Endothelial cell (in vitro differentiated cells): ENCODE results near the gene SLC1A7. TPM values are rescaled to one million over a fixed set of nuclear protein-coding genes. Genes with fewer than 3 reads are reported as not detected.

Experiments used
- DNase-seq: peaks from one replicate; pipeline ENCODE4 v3.0.0; 2021; ENCODE audit warnings: low spot score
- H3K27ac Mint-ChIP-seq: one replicate; pipeline ENCODE4 v1.8.0; 2021; ENCODE audit warnings: mixed read lengths, inconsistent platforms; ENCODE audit not compliant: unreplicated experiment
- H3K27me3 Mint-ChIP-seq: one replicate; pipeline ENCODE4 v1.8.0; 2021; ENCODE audit warnings: mild to moderate bottlenecking, moderate library complexity, mixed read lengths, inconsistent platforms; ENCODE audit not compliant: unreplicated experiment
- H3K36me3 Mint-ChIP-seq: one replicate; pipeline ENCODE4 v1.8.0; 2021; ENCODE audit warnings: mild to moderate bottlenecking, low read depth, mixed read lengths, inconsistent platforms; ENCODE audit not compliant: unreplicated experiment
- H3K4me1 Mint-ChIP-seq: one replicate; pipeline ENCODE4 v1.8.0; 2021; ENCODE audit warnings: mild to moderate bottlenecking, mixed read lengths, inconsistent platforms; ENCODE audit not compliant: unreplicated experiment
- H3K4me3 Mint-ChIP-seq: one replicate; pipeline ENCODE4 v1.8.0; 2021; ENCODE audit warnings: mild to moderate bottlenecking, mixed read lengths, inconsistent platforms; ENCODE audit not compliant: unreplicated experiment
- H3K9me3 Mint-ChIP-seq: one replicate; pipeline ENCODE4 v1.8.0; 2021; ENCODE audit warnings: mixed read lengths, inconsistent platforms; ENCODE audit not compliant: unreplicated experiment
- total RNA-seq: library from RNA; stranded (reverse); fragmentation: NEBNext Ultra II Directional; extraction: Animal tissue kit (Norgen Biotek cat#: 25700); gene quantifications from one replicate; pipeline ENCODE4 v1.2.1, GENCODE V29; 2021; ENCODE audit not compliant: unreplicated experiment
- TF ChIP-seq, protein P1 (sequence below): fragments of 200-600 bp; sonication (generic); IDR thresholded peaks from one replicate; pipeline ENCODE4 v1.5.0; 2021; ENCODE audit warnings: antibody characterized with exemption; ENCODE audit not compliant: unreplicated experiment

SLC1A7 gene
- total RNA-seq, 1 donor from 2014 or later = not detected

DNA sequence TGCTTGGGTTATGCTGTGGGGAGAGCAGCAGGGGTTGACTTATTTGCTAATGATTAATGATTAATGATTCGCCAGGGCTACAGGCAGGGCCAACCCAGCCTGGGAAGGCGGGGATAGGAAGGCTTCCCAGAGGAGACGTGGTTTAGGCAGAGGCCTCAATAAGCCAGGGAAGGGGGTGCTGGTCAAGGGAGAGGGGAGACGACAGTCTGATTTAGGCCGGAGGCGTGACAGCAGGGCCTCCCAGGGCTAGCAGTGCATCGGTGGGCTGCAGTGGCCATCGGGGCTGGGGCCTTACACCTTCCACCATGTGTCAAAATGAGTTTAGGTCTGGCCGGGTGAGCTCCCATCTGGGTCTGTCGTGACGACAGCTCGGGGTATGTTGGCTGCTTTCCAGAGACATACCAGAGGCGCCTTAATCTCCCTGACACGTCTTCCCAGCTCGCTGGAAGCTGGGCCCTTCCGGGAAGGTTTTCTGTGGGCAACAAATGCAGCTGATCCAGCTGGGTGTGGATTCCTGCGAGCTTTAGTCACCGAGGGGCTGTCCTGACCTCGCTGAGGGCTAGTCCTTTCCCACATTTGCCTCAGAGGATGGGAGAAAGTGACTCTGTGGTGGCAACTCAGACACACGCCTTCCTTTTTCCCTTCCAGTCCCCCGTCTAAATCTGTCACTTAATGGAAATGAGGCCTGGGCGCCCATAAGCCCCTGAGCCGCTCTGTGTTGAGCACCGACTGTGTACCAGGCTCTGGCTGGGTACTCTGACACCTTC is 3.7 kb upstream of the SLC1A7 start:
- DNase-seq = no peak
- H3K9me3 Mint-ChIP-seq = no peaks in the 10 kb centered on the region
- TF ChIP-seq, protein P1, sequence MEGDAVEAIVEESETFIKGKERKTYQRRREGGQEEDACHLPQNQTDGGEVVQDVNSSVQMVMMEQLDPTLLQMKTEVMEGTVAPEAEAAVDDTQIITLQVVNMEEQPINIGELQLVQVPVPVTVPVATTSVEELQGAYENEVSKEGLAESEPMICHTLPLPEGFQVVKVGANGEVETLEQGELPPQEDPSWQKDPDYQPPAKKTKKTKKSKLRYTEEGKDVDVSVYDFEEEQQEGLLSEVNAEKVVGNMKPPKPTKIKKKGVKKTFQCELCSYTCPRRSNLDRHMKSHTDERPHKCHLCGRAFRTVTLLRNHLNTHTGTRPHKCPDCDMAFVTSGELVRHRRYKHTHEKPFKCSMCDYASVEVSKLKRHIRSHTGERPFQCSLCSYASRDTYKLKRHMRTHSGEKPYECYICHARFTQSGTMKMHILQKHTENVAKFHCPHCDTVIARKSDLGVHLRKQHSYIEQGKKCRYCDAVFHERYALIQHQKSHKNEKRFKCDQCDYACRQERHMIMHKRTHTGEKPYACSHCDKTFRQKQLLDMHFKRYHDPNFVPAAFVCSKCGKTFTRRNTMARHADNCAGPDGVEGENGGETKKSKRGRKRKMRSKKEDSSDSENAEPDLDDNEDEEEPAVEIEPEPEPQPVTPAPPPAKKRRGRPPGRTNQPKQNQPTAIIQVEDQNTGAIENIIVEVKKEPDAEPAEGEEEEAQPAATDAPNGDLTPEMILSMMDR = no peak

DNA sequence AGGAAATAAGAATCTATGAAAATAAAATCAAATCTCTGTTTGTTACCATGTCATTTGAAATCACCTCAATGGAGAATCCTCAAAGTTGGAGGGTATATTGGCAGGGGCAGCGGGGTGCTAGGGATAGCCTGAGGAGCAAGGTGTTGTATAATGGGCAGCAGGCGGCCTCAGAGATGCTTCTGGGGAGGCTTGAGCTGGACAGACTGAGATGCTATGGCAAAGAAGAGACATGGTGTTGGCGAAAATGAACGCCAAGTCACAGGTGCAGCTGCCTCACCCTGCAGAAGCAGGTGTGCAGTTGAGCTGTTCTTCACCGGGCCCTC is 3.1 kb upstream of the SLC1A7 start:
- TF ChIP-seq, protein P1 = no peak
- peaks cover 14% of the 10 kb centered on the region for H3K4me1 Mint-ChIP-seq
- H3K36me3 Mint-ChIP-seq = no peaks in the 10 kb centered on the region
- peaks cover 12% of the 10 kb centered on the region for H3K27me3 Mint-ChIP-seq
- no peak overlapping the region for H3K4me3 Mint-ChIP-seq
- no peaks in the 10 kb centered on the region for H3K9me3 Mint-ChIP-seq
- DNase-seq = no peak
- no peak overlapping the region for H3K27ac Mint-ChIP-seq

More for the DNA sequence above, 3.7 kb upstream of the SLC1A7 start:
- no peaks in the 10 kb centered on the region for H3K36me3 Mint-ChIP-seq
- no peak overlapping the region for H3K4me3 Mint-ChIP-seq
- H3K27me3 Mint-ChIP-seq = peaks cover 10% of the 10 kb centered on the region
- H3K27ac Mint-ChIP-seq = no peak overlapping the region
- H3K4me1 Mint-ChIP-seq = peaks cover 11% of the 10 kb centered on the region

DNA sequence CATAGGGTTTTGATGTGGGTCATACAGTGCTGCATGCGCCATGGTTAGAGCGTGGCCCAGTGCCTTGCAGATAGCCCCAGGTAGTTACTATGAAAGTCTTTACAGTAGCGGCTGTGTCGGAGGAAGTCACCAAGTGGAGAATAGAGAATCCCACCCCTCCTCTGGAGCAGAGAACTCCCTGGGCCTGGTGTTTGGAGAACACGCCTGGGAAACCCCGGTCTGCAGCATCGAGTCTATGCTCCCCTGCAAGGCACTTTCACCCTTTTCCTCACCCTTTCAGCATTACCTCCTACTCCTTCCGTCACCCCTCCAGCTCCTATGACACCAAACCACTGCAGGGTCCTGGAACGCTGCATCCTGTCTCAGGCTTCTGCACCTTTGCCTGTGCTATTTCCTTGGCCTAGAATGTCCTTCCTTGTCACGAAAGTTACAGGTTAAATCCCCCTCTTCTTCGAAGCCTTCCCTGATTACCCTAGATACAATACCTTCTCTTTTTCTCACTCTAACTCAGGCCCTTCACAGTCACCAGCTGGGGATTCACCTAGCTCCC is 2.7 kb upstream of the SLC1A7 start:
- peaks cover 12% of the 10 kb centered on the region for H3K27me3 Mint-ChIP-seq
- no peak overlapping the region for H3K27ac Mint-ChIP-seq
- H3K9me3 Mint-ChIP-seq = no peaks in the 10 kb centered on the region
- H3K4me1 Mint-ChIP-seq = peaks cover 18% of the 10 kb centered on the region
- no peaks in the 10 kb centered on the region for H3K36me3 Mint-ChIP-seq
- H3K4me3 Mint-ChIP-seq = no peak overlapping the region
- TF ChIP-seq, protein P1 = no peak
- no peak for DNase-seq

DNA sequence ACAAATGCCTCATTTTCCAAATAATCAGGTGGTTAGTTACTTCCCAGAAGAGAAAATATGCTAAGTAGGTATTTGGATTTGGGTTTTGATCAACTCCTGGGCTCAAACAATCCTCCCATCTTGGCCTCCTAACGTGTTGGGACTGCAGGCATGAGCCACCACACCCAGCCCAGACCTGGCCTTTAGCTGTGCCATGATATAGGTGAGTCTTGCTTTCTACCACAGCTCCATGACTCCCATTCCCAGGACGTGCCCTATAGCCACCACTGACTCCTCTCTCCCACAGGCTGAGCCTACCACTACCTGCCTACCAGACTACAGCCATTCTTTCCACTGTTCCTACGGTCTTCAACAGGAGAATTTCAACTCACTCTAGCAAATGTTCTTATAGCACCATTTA is 1.8 kb upstream of the SLC1A7 start:
- Mint-ChIP-seq H3K27ac (no peak overlapping the region), H3K4me3 (no peak overlapping the region), H3K4me1 (peaks cover 20% of the 10 kb centered on the region), H3K9me3 (no peaks in the 10 kb centered on the region), H3K27me3 (peaks cover 12% of the 10 kb centered on the region), H3K36me3 (no peaks in the 10 kb centered on the region)
- no peak for DNase-seq
- TF ChIP-seq, protein P1 = no peak

DNA sequence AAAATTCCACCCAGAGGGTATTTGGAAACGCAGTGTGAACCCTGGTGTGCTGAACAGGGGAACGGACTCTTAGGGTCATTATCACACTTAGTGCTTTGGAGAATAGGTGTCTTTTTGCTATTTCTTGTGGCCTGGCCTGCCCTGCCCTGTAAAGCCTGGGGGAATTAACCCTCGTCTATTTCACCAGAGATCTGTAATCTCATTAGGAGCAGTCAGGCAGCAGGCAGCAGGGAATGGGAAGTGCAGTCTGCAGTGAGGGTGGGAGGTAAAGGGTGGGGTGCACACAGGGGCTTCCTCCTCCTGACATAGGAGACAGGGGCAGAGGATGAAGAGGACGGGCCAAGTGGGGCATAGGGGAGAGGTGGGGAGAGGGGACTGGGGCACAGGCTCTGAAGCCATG is 1.1 kb upstream of the SLC1A7 start:
- H3K4me1 Mint-ChIP-seq = peaks cover 20% of the 10 kb centered on the region
- no peak for DNase-seq
- no peaks in the 10 kb centered on the region for H3K9me3 Mint-ChIP-seq
- no peaks in the 10 kb centered on the region for H3K36me3 Mint-ChIP-seq
- no peak overlapping the region for H3K4me3 Mint-ChIP-seq
- TF ChIP-seq, protein P1 = no peak
- H3K27me3 Mint-ChIP-seq = peaks cover 12% of the 10 kb centered on the region
- H3K27ac Mint-ChIP-seq = no peak overlapping the region
